SJSA1 (cell line): ENCODE results near the gene NOL4L. TPM values are rescaled to one million over a fixed set of nuclear protein-coding genes. Genes with fewer than 3 reads are reported as not detected.

Experiments
- DNase-seq, 2 experiments: peaks; one replicate each; pipeline ENCODE4 v3.0.0-alpha.2; 2015 to 2020; ENCODE audit warnings: low spot score in 2 of 2, low read depth in 1 of 2
- H3K27ac ChIP-seq: fragments of 250-450 bp; sonication (Bioruptor Pico); 2 replicates; pipeline ENCODE4 v1.5.1; 2020; ENCODE audit warnings: mild to moderate bottlenecking, moderate library complexity
- H3K27me3 ChIP-seq: fragments of 250-450 bp; sonication (Bioruptor Pico); replicated peaks from 2 replicates; pipeline ENCODE4 v1.5.1; 2020; ENCODE audit warnings: mild to moderate bottlenecking, moderate library complexity
- H3K36me3 ChIP-seq: fragments of 250-450 bp; sonication (Bioruptor Pico); 2 replicates; pipeline ENCODE4 v1.5.1; 2020; ENCODE audit warnings: mild to moderate bottlenecking
- H3K4me1 ChIP-seq: fragments of 250-450 bp; sonication (Bioruptor Pico); replicated peaks from 2 replicates; pipeline ENCODE4 v1.6.1; 2021; ENCODE audit warnings: mild to moderate bottlenecking
- H3K4me3 ChIP-seq: fragments of 250-450 bp; sonication (Bioruptor Pico); 2 replicates; pipeline ENCODE4 v1.5.1; 2020; ENCODE audit warnings: mild to moderate bottlenecking
- H3K9me3 ChIP-seq: fragments of 250-450 bp; sonication (Bioruptor Pico); replicated peaks from 2 replicates; pipeline ENCODE4 v1.5.1; 2020; ENCODE audit warnings: mild to moderate bottlenecking
- total RNA-seq: library from RNA; depleted of rRNA; stranded (reverse); fragments of >200 nt; shearing (Covaris generic); gene quantifications from 2 replicates; pipeline ENCODE4 v1.2.3, GENCODE V29; 2014

NOL4L gene
- total RNA-seq, 1 experiment from 2014 or later: 11.4 TPM

DNA sequence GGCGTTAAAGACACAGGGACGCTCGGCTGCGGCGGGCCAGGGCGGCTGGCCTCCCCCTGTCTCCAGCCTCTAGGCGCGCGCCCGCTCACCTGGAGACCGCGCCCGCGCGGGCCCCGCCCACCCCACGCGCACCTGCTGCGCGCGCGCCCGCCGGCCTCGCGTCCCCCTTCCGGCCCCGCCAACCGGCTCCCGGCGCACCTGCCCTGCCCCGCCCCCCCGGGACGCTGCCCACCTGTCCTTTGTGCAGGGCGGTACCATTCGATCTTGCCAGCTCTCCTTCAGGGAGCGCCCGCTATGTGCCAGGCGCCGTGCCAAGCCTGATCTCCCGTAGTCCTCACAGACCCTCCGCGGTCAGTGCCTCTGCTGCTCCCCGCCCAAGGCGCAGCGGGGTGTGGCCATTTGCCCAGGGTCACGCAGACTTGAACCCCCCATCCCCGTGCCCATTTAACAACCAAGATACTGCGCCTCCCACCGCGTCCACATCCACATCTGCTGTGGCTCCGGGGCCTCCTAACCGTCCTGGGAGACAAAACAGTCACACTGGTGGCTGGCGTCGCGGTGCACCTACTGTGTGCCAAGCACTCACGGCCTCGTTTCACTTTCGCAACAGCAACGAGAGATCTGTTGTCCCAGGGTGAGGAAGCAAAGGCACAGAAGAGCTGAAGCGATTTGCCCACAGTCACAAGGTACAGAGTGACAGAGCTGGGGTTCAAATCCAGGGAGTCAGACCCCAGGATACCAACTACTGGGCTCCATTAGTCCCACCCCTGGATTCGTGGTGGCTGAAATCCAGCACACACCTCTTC lies 48.1 kb downstream of the NOL4L start:
- H3K9me3 ChIP-seq: no peaks in the 10 kb centered on the region
- DNase-seq: no peak
- no peak overlapping the region; the same call in 1 of the 2 replicates for H3K4me3 ChIP-seq

DNA sequence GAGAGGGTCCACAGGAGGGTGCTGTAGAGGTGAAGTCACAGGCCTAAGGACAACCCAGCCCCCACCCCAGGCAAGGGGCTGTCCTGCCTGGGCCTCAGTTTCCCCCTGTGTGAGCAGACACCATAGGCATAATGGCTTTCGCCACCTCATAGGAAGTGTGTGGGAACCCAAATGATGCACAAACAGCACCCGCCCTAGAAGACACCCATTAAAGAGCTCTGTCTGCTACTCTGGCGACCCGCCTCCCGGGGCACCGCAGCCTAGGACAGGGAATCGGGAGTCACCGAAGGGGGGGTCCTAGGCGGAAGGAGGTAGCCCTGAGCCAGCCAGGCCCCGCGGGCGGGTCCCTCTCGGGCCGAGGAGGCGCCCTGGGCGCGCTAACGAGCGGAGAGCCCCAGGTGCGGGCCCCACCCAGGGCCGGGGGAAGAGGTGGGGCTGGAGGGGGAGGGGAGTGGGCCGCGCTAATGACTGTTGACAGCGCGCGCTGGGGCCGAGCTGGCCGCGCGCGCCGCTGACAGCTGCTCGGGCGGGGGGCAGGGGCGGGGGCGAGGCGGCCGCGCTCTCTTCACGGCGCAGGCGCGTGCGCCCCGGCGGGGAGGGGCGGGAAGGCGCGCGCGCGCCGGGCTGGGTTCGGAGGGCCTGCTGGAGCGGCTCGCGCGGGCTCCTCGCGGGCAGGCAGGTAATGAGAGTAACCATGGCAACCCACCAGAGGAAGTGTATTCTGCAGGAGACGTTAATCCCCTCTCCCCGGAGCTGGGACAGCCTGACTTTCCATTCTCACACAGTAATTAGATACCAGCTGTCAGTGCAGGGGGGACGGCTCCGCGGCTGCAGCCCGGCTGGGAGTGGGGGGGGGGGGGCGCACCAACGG lies 48.9 kb downstream of the NOL4L start:
- Histone ChIP-seq H3K4me1 (peaks cover 5% of the 10 kb centered on the region; the same call in 1 of the 2 replicates), H3K9me3 (no peaks in the 10 kb centered on the region), H3K27ac (no peak overlapping the region), H3K4me3 (peak overlapping the region; percentile 33), H3K36me3 (no peaks in the 10 kb centered on the region), H3K27me3 (no peaks in the 10 kb centered on the region)
- no peak for DNase-seq

More for the DNA sequence above, 48.1 kb downstream of the NOL4L start:
- H3K4me1 ChIP-seq: peaks cover 5% of the 10 kb centered on the region; the same call in 1 of the 2 replicates
- no peaks in the 10 kb centered on the region for H3K27me3 ChIP-seq
- no peak overlapping the region for H3K27ac ChIP-seq
- no peaks in the 10 kb centered on the region for H3K36me3 ChIP-seq

DNA sequence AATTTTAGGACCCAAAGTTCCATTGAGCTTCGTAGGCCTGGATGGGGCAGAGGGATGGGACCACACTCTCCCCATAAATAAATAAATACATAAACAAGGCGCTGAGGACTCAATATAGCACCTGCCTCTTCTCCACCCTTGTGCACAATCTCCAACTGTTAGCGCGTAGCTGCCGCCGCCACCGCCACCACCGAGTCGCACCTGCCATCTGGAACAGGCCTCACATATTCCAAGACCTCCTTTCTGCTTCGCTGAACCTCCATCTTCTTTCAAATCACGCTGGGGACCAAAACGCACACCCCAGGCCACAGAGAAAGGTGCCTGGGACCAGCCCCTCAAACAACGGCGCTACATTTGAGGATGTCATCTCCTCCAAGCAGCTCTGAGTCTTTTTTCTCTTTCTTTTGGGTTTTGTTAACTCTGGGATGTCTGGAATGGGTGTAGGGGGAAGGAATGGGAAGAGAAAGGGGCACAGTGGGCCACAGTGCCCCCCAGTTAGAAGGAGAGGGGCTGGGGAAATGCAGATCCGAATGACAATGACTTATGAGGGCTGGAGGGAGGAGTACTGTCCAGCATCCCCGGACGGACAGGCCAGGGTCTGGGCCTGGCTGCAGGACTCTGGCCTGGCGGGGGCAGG lies 49.7 kb downstream of the NOL4L start:
- no peaks in the 10 kb centered on the region for H3K9me3 ChIP-seq
- no peaks in the 10 kb centered on the region for H3K27me3 ChIP-seq
- no peak for DNase-seq
- no peaks in the 10 kb centered on the region for H3K36me3 ChIP-seq
- no peak overlapping the region for H3K27ac ChIP-seq
- H3K4me1 ChIP-seq: peaks cover 5% of the 10 kb centered on the region; the same call in 1 of the 2 replicates
- no peak overlapping the region for H3K4me3 ChIP-seq

DNA sequence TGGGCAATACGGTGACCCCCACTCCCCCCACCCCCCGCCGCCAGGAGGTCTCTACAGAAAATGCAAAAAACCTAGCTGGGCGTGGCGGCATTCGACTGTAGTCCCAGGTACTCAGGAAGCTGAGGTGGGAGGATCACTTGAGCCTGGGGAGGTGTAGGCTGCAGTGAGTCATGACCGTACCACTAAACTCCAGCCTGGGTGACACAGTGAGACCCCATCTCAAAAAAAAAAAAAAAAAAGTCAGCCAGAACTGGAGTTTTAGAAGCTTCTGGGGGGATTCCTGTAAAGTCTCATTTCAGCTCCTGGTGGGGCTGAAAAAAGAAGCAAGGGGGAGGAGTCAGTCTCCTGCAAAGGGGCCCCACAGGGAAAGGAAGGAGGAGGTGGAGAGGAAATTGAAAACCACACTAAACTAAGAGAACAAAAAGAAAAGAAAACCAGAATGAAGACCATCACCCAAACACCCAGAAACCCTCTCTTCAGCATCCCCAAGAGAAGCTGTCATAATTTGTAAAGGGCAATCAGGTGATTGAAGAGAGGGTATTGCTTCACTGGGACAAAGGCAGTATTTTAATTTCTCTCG lies 50.4 kb downstream of the NOL4L start:
- peaks cover 5% of the 10 kb centered on the region; the same call in 1 of the 2 replicates for H3K4me1 ChIP-seq
- no peak overlapping the region for H3K4me3 ChIP-seq
- H3K27me3 ChIP-seq: no peaks in the 10 kb centered on the region
- no peak for DNase-seq
- no peaks in the 10 kb centered on the region for H3K36me3 ChIP-seq
- no peak overlapping the region for H3K27ac ChIP-seq
- H3K9me3 ChIP-seq: no peaks in the 10 kb centered on the region

DNA sequence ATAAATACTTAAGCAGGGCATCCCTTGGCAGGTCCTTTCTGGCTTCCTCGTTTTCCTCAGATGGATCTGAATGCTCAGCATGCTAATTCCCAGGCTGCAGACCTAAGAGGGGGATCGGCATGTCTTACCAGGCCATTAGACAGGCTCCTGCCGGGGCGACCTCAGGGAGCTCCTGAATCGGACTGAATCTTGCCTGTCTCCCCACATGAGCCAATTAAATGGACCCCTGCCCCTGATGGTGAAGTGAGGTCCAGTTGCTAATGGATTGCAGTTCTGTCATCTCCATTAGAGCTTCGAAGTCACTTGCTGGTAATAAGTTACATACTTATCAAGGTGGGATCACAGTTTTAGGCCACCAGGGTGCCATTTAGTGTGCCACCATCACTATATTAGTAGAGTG lies 51.4 kb downstream of the NOL4L start:
- Histone ChIP-seq H3K9me3 (no peaks in the 10 kb centered on the region), H3K4me1 (peaks cover 5% of the 10 kb centered on the region; the same call in 1 of the 2 replicates), H3K36me3 (no peaks in the 10 kb centered on the region), H3K27ac (no peak overlapping the region), H3K27me3 (no peaks in the 10 kb centered on the region), H3K4me3 (no peak overlapping the region)
- DNase-seq: no peak

DNA sequence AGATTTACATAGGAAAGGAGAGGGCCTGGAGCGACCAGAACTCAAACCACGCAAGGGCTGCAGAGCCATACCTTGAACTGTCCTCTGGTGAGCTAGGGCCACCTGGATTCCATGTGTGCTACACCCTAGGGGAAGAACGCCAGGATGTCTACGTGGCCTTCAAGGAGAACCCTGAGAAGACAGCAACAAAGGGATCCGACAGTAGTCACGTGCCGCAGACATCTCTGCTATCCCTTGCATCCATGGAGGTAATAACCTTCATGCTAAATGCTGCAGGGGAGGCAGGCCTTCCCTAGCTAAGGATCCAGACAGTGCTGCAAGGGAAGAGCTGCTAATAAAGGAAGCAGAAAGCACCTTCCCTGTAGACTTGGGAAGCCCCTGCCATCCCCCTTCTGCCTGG lies 52.9 kb downstream of the NOL4L start:
- H3K27me3 ChIP-seq: no peaks in the 10 kb centered on the region
- no peaks in the 10 kb centered on the region for H3K9me3 ChIP-seq
- no peak overlapping the region for H3K27ac ChIP-seq
- DNase-seq: no peak
- peaks cover 4% of the 10 kb centered on the region; the same call in 1 of the 2 replicates for H3K4me1 ChIP-seq
- H3K4me3 ChIP-seq: no peak overlapping the region
- no peaks in the 10 kb centered on the region for H3K36me3 ChIP-seq

DNA sequence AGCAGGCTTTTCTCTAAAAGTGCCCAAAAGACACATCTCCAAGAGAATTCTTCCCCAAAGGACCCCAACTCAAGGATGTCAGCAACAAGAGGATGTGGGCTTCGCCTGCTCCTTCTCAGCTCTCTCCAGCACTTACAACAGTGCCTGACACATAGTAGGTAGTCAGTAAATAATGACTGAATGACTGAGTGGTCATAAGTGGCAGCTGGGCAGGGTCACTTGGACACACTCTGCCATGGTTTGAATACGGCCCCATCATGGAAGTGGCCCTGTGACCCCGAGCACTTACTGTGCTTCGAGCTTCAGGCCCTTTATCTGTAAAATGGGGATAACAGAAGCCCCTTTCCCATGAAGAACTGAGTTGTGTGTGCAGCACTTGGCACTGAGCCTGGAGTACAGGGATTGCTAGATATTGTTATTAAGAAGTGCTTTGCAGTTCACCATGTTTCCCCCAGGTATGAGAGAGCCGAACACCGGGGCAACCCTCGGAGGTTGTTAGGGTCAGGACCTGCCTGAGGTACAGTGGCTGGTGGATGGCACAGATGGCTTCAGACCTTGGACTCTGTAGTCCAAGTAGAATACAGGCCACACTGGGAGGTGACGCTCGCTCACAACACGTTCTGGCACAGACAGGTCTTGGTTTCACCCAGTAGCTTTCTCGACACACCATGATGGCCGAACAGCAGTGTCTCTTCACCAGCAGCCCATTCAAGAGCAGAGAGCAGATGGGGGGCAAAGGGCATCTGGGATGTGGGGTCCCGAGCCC lies 56.0 kb downstream of the NOL4L start:
- DNase-seq: no peak
- Histone ChIP-seq H3K4me3 (no peak overlapping the region), H3K27me3 (no peaks in the 10 kb centered on the region), H3K36me3 (no peaks in the 10 kb centered on the region), H3K4me1 (no peaks in the 10 kb centered on the region), H3K27ac (no peak overlapping the region), H3K9me3 (no peaks in the 10 kb centered on the region)

DNA sequence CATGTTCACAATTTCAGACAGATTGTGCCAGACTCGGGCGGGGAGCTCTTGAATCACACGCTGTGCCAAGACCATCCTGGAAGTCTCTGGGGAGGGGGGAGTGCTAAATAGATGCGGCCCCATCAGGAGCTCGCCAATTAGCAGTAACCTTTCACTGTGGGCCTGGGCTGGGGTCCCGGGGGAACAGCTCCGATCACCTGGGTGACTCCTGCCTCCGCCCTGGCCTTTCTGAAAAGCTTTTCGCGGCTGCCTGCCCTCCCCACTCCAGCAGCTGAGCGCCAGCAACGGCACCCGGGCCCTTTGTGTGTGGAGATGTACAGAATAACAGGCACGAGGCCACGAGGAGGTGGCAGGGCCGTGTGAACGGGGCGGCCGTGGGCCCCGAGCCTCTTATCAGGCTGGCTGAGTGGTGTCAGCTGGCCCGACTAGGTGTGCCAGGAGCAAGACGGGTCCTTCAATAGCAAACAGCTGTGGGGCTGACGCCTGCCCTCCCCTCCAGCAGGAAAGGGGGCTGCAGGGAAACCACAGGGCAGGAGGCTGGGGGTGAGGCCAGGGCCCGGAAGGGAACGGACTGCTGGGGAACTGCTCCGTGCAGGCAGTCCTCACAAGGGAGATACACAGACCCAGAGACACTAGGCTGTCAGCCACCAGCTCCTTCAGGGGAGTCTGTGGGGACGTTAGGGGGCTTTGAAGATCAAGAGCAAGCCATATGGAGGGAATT lies 56.8 kb downstream of the NOL4L start:
- no peaks in the 10 kb centered on the region for H3K36me3 ChIP-seq
- no peaks in the 10 kb centered on the region for H3K9me3 ChIP-seq
- H3K27ac ChIP-seq: no peak overlapping the region
- no peaks in the 10 kb centered on the region for H3K27me3 ChIP-seq
- H3K4me3 ChIP-seq: no peak overlapping the region
- DNase-seq: no peak
- H3K4me1 ChIP-seq: no peaks in the 10 kb centered on the region

DNA sequence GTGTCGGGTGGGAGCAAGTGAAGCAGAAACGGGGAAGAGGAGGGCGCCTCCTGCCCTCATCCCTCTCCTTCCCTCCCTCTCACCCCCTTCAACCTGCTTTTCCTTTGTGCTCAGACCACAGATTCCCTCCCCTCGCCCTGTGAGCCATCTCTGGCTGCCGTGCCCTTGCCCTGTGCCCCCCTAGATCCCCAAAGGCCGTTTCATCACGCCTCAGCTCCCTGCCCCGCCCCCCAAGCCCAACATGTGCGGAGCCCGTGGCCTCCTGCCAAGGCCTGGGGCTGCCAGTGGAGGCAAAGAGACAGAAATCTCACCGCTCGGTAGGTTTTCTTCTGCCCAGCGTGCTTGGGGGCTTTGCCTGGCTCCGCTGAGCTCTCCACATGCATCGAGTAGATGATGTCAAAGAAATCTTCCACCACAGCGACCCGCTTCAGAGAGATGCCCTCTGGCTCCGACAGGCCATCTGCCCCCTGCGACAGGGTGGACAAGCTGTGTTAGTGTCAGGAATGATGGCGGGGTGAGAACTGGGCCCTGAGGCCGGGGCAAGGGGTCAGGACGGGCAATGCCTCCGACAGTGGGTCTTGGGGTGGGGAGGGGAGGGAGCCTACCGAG lies 57.6 kb downstream of the NOL4L start:
- Histone ChIP-seq H3K27me3 (no peaks in the 10 kb centered on the region), H3K4me3 (no peak overlapping the region), H3K4me1 (no peaks in the 10 kb centered on the region), H3K36me3 (no peaks in the 10 kb centered on the region), H3K27ac (no peak overlapping the region), H3K9me3 (no peaks in the 10 kb centered on the region)
- DNase-seq: no peak

DNA sequence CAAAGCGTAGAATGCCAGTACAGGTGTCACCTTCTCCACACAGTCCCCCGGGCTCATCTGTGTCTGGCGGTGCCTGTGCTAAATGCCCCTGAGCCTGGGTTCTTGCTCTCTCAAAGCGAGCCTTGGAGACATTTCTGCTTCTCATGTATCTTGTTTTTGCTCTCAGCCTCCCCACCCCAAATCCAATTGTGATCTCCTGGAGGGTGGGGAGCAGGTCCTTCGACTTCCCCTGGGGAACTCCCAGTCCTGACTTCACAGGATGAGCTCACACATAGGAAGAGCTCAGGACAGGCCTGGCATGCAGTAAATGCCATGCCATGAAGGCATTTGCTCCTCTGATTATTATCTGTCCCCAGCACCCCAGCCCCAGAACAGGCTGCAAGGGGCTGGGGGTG lies 58.1 kb downstream of the NOL4L start:
- no peak overlapping the region for H3K27ac ChIP-seq
- no peaks in the 10 kb centered on the region; the same call in 1 of the 2 replicates for H3K4me1 ChIP-seq
- no peaks in the 10 kb centered on the region for H3K27me3 ChIP-seq

DNA sequence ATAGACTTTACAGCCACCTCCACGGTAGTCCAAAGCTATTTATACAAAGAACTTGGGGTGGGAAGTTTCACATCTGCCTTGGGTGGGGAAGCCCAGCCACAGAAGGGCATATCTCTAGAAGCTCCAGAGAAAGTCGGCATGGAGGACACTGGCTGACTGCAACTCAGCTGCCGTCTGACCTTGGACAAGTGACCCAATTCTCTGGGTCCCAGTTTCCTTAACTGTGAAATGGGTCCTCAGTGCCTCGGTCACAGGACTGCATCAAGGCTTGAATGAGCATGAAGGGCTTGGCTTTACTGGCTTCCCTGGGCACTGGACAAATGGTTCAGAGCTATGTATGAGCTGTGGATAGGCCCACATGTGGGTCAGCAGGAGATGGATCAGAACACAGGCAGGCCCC lies 58.6 kb downstream of the NOL4L start:
- no peak overlapping the region for H3K4me3 ChIP-seq
- H3K4me1 ChIP-seq: no peaks in the 10 kb centered on the region; the same call in 1 of the 2 replicates
- no peaks in the 10 kb centered on the region for H3K36me3 ChIP-seq
- H3K9me3 ChIP-seq: no peaks in the 10 kb centered on the region
- H3K27me3 ChIP-seq: no peaks in the 10 kb centered on the region
- no peak overlapping the region for H3K27ac ChIP-seq
- no peak for DNase-seq

More for the DNA sequence above, 58.1 kb downstream of the NOL4L start:
- Histone ChIP-seq H3K36me3 (no peaks in the 10 kb centered on the region), H3K4me3 (no peak overlapping the region), H3K9me3 (no peaks in the 10 kb centered on the region)
- no peak for DNase-seq

DNA sequence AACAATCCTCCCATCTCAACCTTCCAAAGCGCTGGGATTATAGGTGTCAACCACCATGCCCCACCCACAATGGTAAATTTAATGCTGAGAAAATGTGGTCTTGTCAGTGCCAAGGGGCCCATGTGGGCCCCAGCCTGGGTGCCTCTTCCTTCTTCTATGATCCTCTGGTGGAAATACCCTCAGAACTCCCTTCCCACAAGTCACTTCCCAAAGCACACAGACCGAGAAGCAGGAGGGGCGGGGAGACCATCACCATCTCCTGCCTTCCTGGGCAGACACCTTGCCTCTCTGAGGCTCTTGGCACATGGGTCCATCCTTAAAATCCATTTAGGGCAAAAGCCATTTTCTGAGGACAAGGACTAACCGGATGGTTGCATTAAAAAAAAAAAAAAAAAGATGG lies 59.0 kb downstream of the NOL4L start:
- H3K27ac ChIP-seq: no peak overlapping the region
- no peak overlapping the region for H3K4me3 ChIP-seq
- no peaks in the 10 kb centered on the region for H3K27me3 ChIP-seq
- H3K4me1 ChIP-seq: no peaks in the 10 kb centered on the region; the same call in 1 of the 2 replicates
- no peak for DNase-seq
- no peaks in the 10 kb centered on the region for H3K9me3 ChIP-seq
- H3K36me3 ChIP-seq: no peaks in the 10 kb centered on the region; the same call in 1 of the 2 replicates
